UCSD-AML1 (cell line): ENCODE data around the gene ZNF672.
"Not testable (repeated sequence)": the region's sequence is repeated elsewhere in the genome, so short reads cannot be mapped to it uniquely, and the experiment has no call there.

Source experiments
- DNase-seq: peaks from one replicate; lab custom pipeline; 2025; ENCODE audit not compliant: unreplicated experiment; lab: John Stamatoyannopoulos, UW

The ZNF672 gene

DNA sequence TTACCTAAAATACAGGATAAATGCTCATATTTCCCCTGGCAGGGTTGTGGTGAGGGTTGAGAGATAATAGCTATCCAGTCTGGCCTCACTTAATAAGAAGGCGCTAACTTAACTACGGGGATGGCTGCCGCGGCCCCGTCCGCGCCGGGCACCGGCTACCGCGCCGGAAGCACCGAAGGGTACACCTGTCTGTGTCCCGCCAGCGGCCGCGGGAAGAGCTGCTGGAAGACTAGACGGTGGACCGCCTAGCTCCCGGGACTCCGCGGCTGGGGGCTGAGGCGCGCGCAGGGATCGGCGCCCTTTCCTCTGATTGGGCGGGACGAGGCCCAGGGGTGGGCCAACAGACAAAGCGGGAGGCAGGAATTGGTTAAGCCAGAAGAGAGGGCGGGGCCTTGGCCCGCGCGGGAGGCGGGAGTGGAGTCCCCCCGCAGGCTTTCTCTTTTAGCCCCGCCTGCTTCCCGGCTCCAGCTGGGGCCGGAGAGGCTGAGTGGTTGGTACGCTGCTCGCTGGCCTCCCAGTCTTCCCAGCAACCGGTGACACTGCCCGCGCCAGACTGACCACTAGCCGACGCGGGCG is at the start of gene ZNF672:
Gene ZNF672, plus strand, starts transcription at position 444 of the 576 bp plus-strand sequence. CDS start 9,051 bp downstream, outside the sequence.
- DNase-seq, result peak; percentile 97

DNA sequence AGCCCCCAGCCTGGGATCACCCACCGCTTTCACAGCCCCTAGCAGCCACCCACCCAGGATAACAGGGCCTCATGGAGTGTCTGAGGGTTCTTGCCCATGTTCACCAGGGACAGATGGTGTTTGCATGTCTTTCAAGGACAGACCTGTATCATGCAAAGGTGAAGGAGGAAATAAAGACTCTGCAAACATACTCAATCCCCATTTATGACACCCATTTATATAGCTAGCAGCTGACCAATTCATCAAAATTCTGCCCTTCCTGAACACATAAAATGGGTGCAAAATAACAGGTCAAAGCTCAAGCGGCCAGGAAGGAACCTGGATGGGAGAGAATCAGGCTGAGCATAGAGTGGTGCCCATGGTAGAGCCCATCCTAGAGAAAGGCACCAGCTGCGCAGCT is 49.7 kb upstream of the ZNF672 start:
- no peak for DNase-seq

DNA sequence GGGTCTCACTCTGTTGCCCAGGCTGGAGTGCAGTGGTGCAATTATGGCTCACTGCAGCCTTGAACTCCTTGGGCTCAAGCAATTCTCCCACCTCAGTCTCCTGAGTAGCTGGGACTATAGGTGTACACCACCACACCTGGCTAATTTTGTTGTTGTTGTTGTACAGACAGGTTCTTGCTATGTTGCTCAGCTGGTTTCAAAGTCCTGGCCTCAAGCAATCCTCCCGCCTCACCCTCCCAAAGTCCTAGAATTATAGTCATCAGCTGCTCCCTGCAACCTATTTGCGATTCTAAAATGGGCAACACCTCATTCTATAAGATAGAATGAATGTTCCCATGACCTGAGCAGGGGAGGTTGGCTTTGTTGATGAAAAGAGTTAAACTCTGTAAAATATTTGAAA is 48.7 kb upstream of the ZNF672 start:
- not testable (repeated sequence) for DNase-seq

DNA sequence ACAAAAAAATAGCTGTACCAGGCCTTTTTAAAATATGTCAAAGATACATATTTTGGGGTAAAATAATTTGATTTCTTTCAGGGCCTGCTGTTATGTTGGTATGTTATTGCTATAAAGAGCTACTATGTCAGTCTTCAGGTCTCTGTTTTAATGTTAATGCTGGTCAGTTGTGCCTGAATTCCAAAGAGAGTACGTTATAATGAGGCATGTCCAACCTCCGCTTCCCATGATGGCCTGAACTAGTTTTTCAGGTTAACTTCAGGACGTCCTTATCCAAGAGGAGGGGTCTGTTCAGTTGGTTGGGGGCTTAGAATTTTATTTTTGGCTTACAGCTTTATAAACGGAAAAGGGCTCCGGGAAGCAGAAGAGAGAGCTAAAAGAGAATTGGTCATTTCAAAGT is 47.6 kb upstream of the ZNF672 start:
- DNase-seq, result no peak

DNA sequence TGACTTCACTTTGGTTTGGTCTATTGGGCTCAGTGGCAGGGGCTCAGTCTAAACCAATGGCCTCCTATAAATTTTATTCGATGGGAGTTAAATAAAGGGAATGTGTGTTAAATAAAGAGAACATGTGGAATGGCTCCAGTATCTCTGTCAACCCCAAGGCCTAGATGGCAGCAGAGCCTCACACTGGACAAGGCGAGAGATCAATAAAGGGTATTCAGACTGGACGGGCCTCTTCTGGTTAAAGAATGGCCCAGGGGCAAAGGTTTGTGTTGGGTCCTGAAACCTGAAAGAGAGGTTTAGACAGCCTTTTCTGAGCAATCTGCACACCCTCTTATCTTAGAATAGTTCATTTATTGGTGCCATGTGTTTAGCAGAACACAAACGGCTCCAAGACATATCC is 47.0 kb upstream of the ZNF672 start:
- DNase-seq, result no peak

DNA sequence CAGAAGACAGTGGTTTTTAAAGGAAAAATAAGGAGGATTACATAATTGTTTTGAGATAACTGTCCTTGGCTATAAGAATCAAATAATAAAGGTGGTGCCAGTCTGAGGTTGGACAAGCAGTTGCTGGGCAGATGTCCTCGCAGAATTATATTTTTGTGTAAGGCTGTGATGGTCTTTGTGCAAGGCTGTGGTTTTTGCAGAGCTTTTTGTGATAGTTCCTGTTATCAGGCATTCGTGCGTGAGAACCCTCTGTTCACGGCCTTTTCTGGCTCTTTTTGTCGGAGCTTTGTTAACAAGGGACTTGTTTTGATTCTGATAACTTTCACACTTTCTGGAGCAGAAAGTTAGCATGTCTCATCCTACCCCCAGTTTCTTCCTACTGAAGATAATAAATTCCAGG is 45.7 kb upstream of the ZNF672 start:
- no peak for DNase-seq

DNA sequence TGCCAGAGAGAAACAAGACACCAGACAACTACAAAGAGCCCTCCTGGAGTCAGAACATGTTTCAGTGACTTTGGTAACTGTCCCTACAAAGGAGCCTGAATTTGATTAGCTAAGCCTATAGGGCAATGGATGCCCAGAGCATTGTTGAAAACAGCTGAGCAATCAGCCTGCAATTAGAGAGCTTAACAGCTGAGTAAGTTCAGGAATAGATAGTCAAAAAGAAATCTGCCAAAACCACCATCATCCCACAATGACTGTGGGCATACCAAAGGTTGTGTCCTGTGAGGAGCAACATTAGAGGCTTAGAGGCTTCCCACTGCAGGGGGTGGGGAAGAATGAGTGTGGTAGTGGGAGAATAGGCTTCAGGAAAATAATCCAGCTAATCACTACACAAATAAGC is 44.4 kb upstream of the ZNF672 start:
- no peak for DNase-seq

DNA sequence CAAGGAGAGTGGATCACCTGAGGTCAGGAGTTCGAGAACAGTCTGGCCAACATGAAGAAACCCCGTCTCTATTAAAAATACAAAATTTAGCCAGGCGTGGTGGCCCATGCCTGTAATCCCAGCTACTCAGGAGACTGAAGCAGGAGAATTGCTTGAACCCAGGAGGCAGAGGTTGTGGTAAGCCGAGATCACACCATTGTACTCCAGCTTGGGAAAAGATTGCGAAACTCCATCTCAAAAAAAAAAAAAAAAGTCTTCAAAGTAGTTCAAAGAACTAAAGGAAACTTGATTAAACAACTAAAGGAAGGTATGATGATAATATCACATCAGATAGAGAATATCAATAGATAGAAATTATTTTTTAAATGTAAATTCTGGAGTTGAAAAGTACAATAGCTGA is 43.4 kb upstream of the ZNF672 start:
- not testable (repeated sequence) for DNase-seq

DNA sequence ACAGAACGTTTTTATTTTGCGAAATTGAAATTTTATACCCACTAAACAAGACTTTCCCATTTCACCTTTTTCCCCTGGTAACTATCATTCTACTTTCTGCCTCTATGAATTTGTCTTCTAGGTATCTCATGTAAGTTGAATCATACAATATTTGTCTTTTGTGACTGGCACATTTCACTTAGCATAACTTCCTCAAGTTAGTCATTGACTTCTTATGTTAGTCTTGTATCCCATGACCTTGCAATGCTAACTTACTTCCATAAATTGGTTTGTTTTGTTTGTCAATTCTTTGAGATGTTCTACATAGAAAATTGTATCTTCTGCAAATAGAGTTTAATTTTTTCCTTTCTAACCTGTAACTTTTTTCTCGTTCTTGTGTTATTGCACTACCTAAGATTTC is 39.2 kb upstream of the ZNF672 start:
- no peak for DNase-seq

DNA sequence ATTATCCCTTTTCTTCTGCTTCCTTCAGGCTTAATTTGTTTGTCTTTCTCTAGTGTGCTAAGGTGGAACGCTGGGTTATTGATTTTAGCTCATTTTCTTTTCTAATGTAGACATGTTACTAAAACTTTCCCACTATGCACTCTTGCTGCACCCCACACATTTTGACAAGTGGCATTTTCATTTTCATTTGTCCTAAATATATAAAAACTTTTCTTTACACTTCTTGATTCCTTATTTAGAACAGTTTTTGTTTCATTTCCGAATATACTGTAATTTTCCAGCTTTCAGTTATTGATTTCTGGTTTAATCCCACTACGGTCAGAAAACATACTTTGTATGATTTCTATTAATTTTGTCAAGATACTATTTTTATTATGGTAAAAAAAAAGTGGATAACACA is 37.6 kb upstream of the ZNF672 start:
- no peak for DNase-seq

DNA sequence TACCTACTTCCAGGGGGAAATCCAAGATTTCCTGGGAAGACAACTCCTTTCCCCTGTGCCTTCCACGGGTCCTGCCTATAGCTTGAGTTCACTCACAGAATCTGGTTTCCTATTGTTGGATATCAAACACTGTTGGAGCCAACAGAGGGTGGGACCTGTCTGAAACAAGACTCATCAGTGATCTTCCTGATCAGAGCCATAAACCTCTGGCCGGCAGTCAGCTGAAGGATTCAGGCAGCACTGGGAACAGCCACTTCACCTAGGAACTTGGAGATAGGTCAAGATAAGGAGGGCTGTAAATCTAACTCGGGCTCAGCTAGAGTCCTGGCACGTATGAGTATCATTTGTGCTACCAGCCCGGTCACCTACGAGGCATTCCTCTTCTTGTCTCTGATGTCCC is 35.6 kb upstream of the ZNF672 start:
- no peak for DNase-seq

DNA sequence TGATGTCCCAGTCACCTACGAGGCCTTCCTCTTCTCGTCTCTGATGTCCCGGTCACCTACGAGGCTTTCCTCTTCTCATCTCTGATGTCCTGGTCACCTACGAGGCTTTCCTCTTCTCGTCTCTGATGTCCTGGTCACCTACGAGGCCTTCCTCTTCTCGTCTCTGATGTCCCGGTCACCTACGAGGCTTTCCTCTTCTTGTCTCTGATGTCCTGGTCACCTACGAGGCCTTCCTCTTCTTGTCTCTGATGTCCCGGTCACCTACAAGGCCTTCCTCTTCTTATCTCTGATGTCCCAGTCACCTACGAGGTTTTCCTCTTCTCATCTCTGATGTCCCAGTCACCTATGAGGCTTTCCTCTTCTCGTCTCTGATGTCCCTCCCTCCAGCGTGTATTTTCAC is 34.5 kb upstream of the ZNF672 start:
- not testable (repeated sequence) for DNase-seq

DNA sequence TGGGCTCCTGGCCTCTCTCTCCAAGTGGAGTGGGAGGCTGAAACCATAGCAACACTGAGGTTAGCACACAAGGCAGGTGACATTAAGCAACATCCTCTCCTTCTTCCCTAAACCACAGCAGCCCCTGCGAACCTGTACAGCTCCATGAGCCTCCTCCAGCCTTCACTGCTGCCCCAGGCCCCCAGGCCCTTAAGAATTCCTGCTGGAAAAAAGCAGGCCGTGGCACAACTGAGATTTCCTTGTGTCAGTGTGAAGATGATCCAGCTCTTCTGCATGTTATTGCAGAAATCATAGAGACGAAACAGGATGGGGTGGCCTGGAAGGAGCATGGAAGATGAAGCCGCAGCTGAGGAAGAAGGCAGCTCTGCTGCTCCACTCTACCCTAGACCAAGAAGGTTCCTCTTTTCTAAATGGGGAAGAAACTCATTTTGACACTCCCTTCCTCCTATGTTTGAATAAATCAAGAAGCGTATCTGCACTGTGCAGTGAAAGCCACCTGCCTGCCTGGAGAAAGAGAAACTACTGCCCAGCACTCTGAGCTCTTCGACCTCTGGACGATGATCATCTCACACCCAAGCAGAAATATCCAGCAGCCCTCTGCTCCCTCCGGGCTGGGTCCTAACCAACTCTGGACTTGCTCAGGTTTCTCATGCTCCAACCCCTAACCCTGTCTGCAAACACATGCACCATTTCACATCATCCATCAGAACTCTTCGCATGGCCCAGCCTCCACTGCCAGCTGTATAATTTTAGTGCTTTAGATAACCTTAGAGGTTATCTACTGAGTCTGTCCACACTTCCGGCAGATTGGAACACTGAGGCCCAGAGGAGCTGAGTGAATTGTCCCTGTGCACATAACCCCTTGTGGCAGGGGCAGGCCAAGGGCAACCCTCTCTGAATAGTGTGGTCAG is 33.0 kb upstream of the ZNF672 start:
- no peak for DNase-seq

DNA sequence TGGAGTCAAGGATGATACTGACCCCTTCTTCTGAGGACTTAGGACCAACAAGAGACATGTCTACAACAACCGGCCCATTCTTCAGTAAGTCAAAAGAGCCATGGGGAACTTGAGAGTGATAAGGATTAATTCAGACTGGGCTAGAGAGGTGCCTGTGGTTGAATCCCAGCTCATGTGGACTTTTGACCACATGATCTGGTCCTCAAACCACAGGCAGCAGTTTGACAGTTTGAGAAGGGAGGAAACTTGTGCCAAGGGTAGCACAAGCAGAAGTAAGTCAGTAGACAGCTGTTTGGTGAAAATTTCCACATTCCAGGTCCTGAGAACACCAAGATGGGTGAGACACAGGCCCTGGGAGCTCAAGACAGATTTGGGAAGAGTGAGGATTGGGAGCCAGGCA is 32.1 kb upstream of the ZNF672 start:
- no peak for DNase-seq

DNA sequence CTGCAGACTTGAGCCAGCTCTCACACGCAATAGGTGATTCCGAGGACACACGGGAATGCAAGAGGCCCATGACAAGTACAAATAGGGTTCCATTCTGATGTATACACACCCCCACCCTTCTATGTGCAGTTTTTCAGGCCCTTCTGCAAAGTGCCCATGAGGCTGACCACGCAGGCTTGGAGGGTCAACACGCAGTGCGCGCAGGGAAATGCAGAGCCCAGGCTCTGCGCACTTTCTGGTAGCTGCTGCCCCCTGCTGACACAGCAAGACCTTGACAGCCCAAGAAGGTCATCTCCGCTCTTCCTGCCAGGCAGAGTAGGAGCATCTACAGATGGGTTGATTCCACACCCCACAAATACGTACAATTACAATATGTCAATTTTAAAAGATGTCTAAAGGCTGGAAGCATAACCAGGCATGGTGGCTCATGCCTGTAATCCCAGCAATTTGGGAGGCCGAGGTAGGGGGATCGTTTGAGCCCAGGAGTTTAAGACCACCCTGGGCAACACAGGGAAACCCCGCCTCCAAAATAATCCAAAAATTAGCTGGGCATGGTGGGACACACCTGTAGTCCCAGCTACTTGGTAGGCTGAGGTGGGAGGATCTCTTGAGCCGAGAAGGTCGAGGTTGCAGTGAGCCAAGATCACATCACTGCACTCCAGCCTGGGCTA is 30.8 kb upstream of the ZNF672 start:
- no peak for DNase-seq

DNA sequence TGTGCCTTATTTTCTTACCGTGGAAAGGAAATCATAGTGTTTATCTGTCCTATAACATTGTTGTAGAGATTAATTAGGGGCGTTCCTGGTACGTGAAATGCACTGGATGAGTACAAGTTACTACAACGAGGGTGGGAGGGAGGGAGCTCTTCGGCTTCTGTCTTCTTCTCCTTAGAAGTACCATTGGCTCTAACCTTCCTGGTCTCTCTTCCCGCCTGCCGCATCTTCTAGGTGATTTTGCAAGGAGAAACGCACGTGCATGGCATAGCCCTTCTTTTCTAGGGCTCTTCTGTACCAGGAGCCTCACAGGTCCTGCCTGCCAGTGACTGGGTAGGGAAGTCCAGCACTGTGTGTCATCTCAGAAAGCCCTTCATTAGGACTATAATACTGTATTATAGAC is 29.1 kb upstream of the ZNF672 start:
- no peak for DNase-seq

DNA sequence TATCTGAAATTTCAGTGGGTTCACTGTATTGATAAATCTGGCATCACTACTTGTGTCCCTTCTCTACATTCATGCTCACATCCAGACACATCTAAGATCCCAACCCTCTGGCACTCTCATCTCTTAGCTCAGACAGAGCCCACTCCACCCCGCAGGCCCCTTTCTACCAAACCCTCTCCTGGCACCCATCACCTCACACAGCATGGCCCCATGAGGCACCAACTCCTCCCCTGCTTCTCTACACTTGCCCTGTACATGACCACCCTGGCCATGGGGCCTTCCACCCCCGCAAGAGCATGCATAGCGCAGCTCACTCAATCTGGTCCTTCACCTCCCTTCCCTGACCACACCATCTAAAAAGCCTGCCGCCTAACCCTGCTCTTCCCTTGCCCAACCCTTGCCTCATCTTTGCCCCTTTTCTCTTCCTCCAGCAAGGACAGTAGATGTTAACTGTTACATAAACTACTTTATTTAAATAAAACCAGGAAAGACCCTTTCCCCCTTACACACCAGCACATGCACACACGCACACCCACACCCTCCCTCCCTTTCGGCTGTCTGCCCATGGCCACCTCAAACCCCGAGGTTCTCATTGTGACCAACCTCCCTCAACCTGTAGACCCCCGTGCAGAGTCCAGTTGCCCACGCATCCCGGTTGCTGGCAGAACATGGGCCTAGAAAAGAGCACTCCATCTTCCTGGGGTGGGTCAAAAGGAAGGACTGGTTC is 27.9 kb upstream of the ZNF672 start:
- no peak for DNase-seq

DNA sequence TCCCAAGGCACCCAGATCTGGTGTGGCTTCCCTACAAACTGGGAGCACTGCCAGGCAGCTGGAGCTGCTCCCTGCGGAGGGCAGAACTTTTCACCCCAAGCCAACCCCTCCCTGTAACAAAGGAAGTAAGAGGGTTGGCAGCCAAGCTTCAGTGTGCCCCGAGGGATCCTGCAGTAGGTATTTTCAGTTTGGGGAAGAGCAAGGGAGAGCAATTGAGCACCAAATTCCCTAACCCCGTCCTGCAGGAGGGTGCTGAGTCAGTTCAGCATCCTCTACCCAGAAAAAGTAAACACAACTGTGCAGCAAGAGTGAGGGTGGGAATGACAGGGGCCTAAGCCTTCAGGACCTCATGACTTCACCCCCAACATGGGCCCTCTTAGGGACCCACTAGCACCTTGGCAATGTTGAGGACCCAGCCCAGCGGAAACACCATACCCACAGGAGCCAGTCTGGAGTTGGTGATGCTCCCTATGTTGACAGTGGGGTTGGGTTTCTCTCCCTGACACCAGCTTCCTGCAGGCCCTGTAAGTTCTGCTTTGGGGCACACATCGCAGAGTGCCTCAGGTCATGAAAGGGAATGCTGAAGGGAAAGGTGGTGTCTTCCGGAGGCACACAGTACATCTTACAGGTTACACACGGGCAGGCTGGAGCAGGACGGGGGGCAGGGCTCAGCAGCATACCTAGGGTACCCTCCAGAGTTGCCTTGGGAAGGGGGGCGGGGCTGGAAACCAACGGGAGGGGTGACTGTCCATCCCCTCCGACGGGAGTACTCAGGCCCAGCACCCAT is 27.1 kb upstream of the ZNF672 start:
- DNase-seq, result no peak

DNA sequence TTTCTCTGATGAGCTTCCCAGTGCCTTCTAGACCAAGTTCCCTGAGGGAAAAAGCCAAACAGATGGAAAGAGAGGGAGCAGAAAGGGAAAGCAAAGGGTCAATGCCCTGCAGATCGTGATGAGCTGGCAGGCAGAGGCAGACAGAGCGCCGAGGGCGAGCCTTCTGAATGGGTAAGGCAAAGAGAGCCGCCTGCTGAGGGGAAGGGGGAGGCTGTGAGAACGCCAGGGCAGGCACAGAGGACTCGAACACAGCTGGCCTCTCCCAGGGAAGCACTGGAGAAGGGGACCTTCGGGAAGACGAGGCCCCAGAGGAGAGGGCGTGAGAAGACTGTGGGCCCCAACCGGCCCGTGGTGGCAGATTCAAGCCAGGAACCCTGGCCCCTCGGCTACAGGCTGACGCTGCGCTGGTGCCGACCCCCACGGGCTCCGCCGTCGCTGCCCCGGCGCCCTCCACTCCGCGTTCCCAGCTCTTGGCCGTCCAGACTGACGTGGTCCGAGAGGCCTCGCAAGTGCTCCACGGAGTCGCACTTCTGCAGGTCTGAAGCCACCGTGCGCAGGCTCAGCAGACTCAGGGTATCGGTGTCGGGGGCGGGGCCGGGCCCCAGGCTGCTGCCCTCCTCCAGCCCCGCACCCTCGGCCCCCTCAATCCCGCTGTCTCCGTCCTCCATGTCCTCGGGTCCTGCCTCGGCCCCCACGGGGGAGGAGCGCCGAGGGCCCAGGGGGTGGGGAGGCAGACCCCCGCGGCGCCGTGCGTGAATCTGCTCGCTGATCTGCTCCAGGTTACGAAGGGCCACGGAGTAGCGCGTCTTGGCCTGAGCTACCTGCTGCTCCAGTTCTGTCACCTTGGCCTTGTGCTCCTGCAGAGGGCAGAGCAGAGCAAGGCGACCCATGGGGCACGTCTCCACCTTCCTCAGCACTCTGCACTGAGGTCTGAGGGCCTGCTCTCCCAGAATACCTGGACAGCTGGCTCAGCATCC is 26.2 kb upstream of the ZNF672 start:
- no peak for DNase-seq
